MV-4-11 (cell line): ENCODE measurements around the gene NXPH1.

Source experiments
- DNase-seq: peaks from one replicate; lab custom pipeline; 2025; lab: John Stamatoyannopoulos, UW

Gene NXPH1

DNA sequence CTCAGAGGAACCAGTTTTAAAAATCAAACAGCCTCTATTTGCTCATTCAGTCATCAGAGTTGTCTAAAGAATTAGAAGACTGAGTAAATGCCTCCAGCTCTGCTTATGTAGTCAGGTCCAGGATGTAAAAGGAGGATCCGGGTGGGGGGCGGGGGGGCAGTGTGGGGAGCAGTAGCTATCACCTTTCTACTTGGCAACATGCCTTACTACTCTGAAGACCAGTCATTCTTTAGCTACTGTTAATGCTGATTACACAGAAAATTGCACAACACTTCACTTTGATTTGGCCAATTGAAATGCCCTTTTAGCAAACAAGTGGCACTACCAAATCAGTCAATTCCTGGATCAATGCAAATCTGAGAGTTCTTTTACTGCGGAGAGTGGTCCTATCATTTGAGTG is 164.2 kb downstream of the NXPH1 start:
- no peak for DNase-seq

DNA sequence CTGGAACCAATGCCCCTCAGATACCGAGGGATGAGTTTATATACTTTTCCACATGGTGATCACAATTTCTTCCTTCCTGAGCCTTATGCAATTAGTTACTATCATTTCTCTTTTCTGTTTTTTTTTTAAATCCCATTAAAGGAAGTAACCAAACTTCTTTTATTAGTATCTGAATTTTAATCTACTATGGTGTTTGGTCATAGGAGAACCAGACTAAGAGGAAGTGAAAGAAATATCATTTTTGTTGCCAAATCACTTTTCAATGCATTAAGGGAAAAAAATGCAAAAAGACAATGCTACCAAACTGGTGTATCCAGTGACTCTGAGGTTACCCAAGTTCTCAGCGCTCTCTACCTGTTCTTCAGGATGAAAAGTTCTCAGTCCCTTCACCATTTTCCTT is 167.7 kb downstream of the NXPH1 start:
- DNase-seq = peak; percentile 89

- no peak for DNase-seq
Measured at GRCh38 chr7:8605221-8605620, 171.8 kb downstream of the NXPH1 start.

- DNase-seq = no peak
Measured at GRCh38 chr7:8612584-8612983, 179.2 kb downstream of the NXPH1 start.

DNA sequence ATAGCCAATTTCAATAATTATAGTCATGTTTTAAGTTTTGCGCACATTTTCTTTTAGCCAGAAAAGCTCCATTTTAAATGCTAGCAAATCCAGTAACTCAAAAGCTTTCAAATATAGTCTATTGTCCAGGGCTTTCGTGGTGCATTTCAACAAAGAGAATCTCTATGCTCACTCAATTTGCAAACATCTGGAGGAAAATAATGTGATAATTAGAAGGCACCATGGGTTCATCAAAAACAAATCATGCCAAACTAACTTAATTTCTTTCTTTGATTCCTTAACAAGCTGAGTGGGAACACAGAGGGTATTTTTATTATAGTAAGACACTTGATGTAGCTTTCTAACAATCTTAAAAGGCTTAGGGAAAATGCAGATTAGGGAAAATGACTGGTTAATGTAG is 179.8 kb downstream of the NXPH1 start:
- no peak for DNase-seq

GRCh38 chr7:8615019-8615418 is 181.6 kb downstream of the NXPH1 start:
- no peak for DNase-seq

- no peak for DNase-seq
Measured at GRCh38 chr7:8618441-8619070, 185.1 kb downstream of the NXPH1 start.

GRCh38 chr7:8620169-8620568 is 186.8 kb downstream of the NXPH1 start:
- no peak for DNase-seq

- no peak for DNase-seq
Measured at GRCh38 chr7:8625612-8626011, 192.2 kb downstream of the NXPH1 start.

DNA sequence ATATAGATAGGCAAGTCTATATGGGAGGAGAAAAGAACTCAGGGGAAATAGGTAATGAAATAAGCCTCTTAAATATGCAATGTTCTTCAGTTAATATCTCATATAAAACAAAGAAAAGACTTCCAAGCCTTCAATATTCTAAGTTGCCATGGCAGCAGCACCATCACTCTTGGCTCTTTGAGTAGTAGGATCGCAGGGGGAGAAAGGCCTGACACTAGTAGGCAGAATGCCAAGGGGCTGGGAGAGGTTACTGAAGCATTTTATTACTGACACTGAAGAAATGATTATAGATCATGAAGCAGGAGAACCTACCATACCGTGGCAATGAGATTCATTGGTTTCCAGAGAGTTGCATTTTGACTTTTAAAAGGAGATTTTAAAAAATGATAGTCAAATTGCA is 193.9 kb downstream of the NXPH1 start:
- DNase-seq = no peak

- no peak for DNase-seq
Measured at GRCh38 chr7:8628656-8629055, 195.2 kb downstream of the NXPH1 start.

DNA sequence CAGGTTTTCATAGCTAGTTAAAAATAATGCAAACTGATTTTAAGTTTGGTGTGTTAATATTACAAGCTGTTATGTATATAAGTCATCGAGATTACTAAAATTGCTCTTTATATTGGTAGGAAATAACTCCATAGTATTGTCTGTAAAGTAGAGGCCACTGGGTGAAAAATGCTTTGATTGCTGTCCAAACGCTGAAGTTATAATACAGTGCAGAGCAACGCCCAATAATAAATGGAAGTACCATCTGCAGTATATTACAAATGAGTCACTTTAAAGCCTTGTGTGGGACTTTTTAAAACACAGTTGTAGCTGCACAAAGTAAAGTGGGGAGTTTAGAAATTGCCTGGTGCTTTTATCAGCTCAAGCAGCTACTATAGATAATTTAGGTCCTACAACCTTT is 196.1 kb downstream of the NXPH1 start:
- no peak for DNase-seq

- DNase-seq = no peak
Measured at GRCh38 chr7:8637322-8637721, 203.9 kb downstream of the NXPH1 start.

- no peak for DNase-seq
Measured at GRCh38 chr7:8638076-8638475, 204.7 kb downstream of the NXPH1 start.

- no peak for DNase-seq
Measured at GRCh38 chr7:8639668-8640067, 206.3 kb downstream of the NXPH1 start.

- no peak for DNase-seq
Measured at GRCh38 chr7:8640671-8641070, 207.3 kb downstream of the NXPH1 start.

GRCh38 chr7:8668627-8669500 is 235.5 kb downstream of the NXPH1 start:
- DNase-seq = no peak

DNA sequence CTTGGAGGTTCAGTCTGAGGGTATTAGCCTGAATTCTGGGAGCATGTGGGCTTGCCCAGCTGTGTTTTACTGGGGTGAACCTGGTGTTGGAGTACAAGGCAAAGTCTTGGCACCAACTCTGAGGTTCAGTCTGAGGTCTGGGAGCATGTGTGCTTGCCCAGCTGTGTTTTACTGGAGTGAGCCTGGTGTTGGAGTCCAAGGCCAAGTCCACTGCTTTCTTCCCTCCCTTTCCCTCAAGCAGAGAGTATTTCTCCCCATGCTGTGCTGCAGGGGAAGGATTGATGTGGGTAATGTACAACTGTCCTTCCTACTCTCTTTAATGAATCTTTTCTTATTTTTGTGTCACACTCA is 236.1 kb downstream of the NXPH1 start:
- no peak for DNase-seq

DNA sequence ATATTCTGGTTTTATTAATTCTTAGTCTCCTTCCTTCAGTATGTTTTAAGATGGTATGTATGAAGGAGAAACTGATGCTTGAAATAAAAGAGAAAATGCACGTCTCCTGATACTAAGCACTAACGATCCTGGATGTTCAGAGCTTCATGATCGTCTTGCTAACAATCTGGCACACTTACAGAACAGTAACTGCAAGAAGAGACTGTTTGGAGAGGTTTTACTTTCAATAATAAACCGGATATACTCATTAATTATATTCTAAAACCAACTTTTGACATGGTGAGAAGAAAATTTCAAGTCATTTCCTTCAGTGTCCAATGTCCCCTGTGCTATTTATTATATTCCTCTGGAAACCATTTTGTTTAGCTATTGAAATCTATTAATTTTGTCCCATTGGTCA is 251.0 kb downstream of the NXPH1 start:
- DNase-seq = no peak

GRCh38 chr7:8699875-8700624 is 266.6 kb downstream of the NXPH1 start:
- DNase-seq = no peak

- DNase-seq = no peak
Measured at GRCh38 chr7:8702807-8703206, 269.4 kb downstream of the NXPH1 start.

DNA sequence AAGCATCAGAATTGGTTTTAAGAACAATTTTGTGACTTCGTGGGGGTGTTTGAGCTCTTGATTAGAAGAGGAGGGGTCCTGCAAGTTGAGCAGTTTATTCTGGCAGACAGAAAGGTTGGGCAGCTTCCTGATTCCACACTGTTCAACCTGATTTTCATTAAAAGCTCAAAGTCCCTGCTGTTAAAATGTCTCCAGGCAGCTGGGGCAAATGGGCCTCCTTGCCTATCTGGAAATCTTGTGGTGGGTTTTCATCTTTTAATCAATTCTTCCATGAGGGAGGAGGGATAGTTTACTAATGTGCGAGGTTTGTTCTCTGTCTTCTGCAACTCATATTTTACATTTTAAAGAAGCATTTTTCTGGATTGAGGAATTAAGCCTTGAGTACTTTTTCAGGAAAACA is 276.7 kb downstream of the NXPH1 start:
- DNase-seq = no peak

DNA sequence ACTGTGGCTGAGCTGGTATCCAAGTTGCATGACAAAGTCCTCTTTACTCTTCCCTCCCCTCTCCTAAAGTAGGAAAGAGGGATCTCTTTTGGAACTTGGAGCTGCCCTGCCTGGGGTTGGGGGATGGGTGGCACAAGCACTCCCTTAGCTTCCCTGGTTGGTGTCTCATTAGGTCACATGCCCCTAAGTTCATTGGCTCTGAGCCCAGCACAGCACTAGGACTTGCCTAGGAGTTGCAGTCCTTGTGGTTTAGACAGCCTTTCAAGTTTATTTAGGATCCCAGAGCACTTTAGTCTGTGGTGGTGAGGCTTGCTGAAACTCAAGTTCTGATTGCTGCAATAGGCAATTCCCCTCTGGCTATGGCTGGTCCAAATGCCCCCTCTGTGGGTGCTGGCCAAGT is 281.4 kb downstream of the NXPH1 start:
- no peak for DNase-seq
